GM12892 (cell line): Measurements from ENCODE around the gene SIDT2.

Experiments
- DNase-seq: peaks from one replicate; pipeline ENCODE4 v3.0.0; 2011; ENCODE audit not compliant: insufficient read length
- FAIRE-seq: peaks from 2 replicates; lab custom pipeline; 2011; peaks lifted over from hg19 to GRCh38; lab: Jason Lieb, UNC
- POLR2A ChIP-seq: IDR thresholded peaks from 2 replicates; pipeline ENCODE4 v1.6.1; 2011; ENCODE audit warnings: low read depth, low read length, control low read depth
- POLR2AphosphoS5 ChIP-seq: IDR thresholded peaks from 2 replicates; pipeline ENCODE4 v1.6.1; 2011; ENCODE audit warnings: low read depth, low read length, control low read depth
- TAF1 ChIP-seq: IDR thresholded peaks from 2 replicates; pipeline ENCODE4 v1.6.1; 2011; ENCODE audit warnings: low read depth, mild to moderate bottlenecking, control low read depth, low read length, borderline replicate concordance

SIDT2 gene

DNA sequence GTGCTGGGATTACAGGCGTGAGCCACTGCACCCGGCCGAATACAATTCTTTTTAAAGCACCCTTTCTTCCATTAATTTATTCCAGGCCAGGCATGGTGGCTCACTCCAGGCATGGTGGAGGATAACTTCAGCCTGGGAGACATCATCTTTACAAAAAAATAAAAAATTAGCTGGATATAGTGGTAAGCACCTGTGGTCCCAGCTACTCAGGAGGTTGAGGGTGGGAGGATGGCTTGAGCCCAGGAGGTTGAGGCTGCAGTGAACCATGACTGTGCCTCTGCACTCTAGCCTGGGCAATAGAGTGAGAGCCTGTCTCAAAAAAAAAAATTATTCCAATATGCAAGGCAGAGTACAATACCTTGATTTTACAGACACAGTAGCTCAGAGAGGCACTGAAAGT is 32.1 kb downstream of the SIDT2 start:
- no peak for TF ChIP-seq POLR2AphosphoS5
- no peak for TF ChIP-seq TAF1
- FAIRE-seq (no peak), DNase-seq (no peak)

- no peak for DNase-seq
- TF ChIP-seq POLR2AphosphoS5 (no peak), TAF1 (no peak), POLR2A (no peak)
- no peak for FAIRE-seq
Measured at GRCh38 chr11:117212697-117213355, 34.3 kb downstream of the SIDT2 start.

DNA sequence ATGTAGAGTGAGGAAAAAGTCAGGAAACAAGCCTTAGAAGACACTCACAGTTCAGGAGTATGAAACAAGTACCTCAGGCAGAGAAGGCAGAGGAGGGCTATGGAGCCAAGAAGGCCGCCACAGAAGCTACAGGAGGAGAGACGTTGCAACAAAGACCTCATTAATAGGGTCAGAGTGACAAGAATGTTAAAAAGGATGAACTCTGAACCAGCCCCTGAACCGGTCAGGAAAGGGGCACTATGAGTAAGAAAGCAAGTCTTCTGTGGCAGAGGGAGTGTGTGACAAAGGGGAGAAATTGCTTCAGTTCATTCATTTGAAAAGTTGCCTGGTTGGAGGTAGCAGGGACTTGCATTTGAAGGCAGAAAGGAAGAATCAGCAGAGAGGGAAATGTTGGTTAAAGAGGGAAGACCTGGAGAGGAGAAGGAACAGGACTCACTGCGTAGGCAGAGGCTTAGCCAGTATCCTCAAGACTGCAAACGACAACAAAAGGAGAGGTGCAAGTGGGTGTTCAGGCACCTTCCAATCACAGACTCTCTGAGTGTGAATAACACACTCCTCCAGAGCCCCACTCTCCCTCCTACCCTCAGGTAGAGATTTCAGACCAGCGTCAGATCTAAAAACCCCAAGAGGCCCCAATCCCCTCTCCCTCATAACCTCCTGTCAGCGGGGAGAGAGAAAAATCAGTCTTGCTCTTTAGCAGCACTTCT is 36.0 kb downstream of the SIDT2 start:
- TF ChIP-seq POLR2AphosphoS5 (no peak), POLR2A (no peak), TAF1 (no peak)
- DNase-seq = no peak
- FAIRE-seq = no peak

DNA sequence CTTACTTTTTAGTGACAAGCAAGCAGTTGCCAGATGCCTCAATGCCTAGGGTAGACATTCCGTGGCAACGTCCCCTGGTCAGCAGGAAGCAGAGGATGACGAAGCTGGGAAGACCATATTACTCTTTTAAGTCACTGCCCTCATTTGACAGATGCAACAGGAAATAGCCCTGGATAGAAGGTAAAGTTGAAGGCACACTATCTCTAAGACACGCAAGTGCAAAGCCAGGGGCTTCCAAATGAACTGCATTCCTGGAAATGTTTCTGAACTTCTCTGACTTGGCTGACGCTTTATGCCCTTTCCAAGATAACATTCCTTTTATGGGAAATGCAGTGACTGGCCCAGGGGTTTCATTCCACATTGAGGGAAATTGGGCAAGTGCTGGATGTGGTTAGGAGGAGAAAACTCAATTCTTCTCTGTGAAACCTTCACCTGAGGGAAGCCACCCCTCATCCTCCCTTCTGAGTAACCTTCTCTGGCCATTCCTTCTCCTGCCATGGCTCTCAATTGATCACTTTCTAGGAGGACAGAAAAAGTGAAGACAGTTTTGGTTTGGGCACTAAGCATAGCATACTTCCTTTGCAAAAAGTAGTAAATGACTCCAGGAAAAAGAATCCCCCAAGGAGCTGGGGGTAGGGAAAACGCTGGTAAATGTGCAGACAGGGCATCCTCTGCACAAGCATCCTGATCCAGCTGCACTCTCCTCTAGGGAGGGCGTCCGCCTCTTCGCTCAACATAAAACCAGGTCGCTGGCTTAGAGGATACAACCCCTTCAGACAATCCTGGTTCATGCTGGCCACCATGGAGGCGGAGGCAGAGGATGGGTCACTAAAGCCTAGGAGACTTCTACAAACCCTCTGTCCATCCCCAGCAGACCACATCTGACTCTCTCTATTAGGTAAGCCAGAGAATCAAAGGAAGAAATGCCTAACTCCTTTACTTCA is 38.9 kb downstream of the SIDT2 start:
- TF ChIP-seq TAF1 (no peak), POLR2AphosphoS5 (no peak), POLR2A (no peak)
- FAIRE-seq (peak; percentile 33), DNase-seq (no peak)

DNA sequence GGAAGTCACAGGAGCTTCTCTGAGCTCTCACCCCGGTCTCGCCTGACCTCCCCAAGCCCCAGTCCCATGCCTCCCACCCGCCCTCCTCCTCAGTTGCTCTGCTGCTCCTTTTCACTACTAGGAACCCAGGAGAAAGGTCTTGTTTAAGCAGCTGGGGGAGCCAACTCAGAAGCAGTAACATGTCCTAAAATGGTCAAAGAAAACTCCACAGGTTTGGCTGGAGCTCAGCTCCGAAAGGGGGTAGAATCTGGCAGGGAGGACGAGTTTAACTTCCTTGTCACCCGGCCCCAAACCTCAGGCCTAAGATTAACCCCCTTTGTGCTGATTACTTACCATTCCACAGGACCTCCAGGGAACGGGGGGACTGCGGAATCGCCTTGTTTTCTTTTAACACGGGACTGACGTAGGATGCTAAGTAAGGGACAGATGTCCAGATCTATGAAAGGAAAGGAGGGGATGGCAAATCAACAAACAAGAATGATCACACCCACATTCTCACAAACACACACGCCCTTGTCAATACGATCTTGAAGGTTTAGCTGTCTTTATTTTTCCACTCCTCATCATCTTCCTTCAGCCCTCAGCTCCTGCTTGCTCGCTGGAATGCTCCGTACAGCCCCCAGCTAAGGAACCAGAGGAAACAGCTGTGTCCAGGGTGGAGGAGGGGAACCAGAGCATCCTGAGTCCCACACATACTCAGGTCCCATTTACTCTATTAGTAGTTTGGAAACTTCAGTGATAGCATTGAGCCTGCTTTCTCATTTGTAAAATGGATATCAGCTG is 39.8 kb downstream of the SIDT2 start:
- TF ChIP-seq POLR2AphosphoS5 = no peak
- no peak for TF ChIP-seq POLR2A
- no peak for TF ChIP-seq TAF1
- no peak for DNase-seq
- no peak for FAIRE-seq

GRCh38 chr11:117219001-117219400 is 40.5 kb downstream of the SIDT2 start:
- TF ChIP-seq TAF1 = no peak
- no peak for TF ChIP-seq POLR2AphosphoS5
- no peak for TF ChIP-seq POLR2A
- DNase-seq = no peak
- FAIRE-seq = no peak

DNA sequence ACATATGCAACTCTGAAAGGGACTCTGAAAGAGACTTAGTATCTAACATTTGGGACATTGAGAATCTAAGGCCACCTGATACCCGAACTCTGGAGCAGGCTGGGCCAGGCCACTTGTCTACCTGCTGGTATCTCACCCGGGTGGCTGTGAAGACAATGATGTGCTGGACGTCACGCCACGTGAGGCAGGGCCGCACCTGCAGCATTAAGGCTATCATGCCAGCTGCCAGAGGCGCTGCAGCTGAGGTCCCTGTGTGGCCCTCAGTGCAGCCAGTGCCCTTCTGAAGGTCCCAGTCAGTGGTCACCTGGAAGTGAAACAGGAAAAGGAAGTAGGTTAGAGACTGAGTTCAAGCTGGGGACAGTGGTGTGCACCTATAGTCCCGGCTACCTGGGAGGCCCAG is 40.9 kb downstream of the SIDT2 start:
- DNase-seq (no peak), FAIRE-seq (no peak)
- no peak; the same call in 1 of the 2 replicates for TF ChIP-seq POLR2A
- no peak for TF ChIP-seq TAF1
- no peak for TF ChIP-seq POLR2AphosphoS5

DNA sequence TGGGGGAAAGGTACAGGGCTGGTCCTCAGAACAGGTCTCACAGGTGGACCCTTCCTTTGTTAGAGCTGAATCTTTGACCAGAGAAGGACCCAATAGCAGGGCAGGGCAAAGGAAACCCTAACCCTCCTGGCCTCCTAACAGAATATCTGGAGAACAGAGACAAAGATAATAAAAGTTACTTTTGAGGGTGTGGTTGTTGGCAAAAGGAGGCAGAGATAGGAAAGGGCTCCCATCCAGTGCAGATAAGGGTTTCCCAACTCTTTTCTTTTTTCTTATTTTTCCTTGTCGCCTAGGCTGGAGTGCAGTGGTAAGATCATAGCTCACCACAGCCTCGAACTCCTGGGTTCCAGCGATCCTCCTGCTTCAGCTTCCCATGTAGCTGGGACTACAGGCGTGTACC is 41.5 kb downstream of the SIDT2 start:
- DNase-seq = no peak
- TF ChIP-seq TAF1 (no peak), POLR2AphosphoS5 (no peak), POLR2A (no peak)
- FAIRE-seq = no peak

GRCh38 chr11:117220568-117220967 is 42.0 kb downstream of the SIDT2 start:
- no peak for TF ChIP-seq POLR2A
- TF ChIP-seq TAF1 = no peak
- TF ChIP-seq POLR2AphosphoS5 = peak; percentile 18; the same call in 1 of the 2 replicates
- no peak for FAIRE-seq
- DNase-seq = no peak

GRCh38 chr11:117220999-117221774 is 42.6 kb downstream of the SIDT2 start:
- DNase-seq (no peak), FAIRE-seq (no peak)
- no peak for TF ChIP-seq POLR2AphosphoS5
- 0 out of 2 replicates have a peak, but pooled peaks have one; percentile 24 for TF ChIP-seq POLR2A
